ENCODE results near the gene BSCL2. TPM values are rescaled to one million over a fixed set of nuclear protein-coding genes. Genes with fewer than 3 reads are reported as not detected.
A peak's percentile ranks its signal among the peaks of the same experiment; 100 is the strongest.

Gene BSCL2
- total and polyA plus RNA-seq, 4 donors: 30.7 to 190 (median 93.0) TPM

DNA sequence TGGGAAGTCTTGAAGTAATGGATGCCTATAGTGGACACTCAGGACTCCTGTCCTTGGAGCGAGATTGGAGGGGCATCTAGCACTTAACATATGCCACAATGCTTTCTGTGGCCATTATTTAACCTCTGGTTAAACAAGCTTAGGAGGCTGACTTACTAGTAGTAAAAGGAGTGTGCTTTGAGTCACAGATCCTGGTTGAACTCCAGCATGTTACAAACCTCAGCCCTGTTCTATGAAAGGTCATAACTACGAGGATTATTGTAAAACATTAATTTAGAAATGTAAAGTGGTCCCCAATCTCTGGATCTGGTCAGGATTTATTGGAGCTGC lies 34.1 kb downstream of the BSCL2 start:
- Histone ChIP-seq H3K9ac (ENCODE audit: insufficient read depth in 1 of 2, low read length in 2 of 2) (no peak overlapping the region), H3K36me3 (ENCODE audit: control insufficient read depth in 4 of 4, insufficient read depth in 4 of 4, low read length in 4 of 4) (peaks cover 0 to 19% (median 8%) of the 10 kb centered on the region in 4 donors), H3K4me1 (ENCODE audit: control insufficient read depth in 5 of 5, insufficient read depth in 5 of 5, low read length in 5 of 5) (peaks cover 5 to 14% (median 7%) of the 10 kb centered on the region in 5 donors), H3K4me3 (no peak overlapping the region), H3K27ac (ENCODE audit: low read depth in 1 of 2, low read length in 1 of 2) (no peak overlapping the region), H3K27me3 (ENCODE audit: control insufficient read depth in 3 of 3, insufficient read depth in 3 of 3, low read length in 2 of 3) (no peaks in the 10 kb centered on the region), H3K9me3 (ENCODE audit: control insufficient read depth in 4 of 4, insufficient read depth in 3 of 4, low read length in 3 of 4) (no peaks in the 10 kb centered on the region)
- ATAC-seq (ENCODE audit: insufficient read depth, low FRiP score): no peak
- WGBS, 2 donors: 90 to 96% methylated on average over 2 of the region's 2 CpGs
- DNase-seq: no peak
- TF ChIP-seq CTCF (IDR thresholded peaks at IDR 0.05; ENCODE audit: control extremely low read depth, extremely low read depth): no peak

GRCh38 chr11:62671608-62672389 lies 35.4 kb downstream of the BSCL2 start, which contains the start of the genes LBHD1 and UQCC3:
Gene LBHD1, minus strand, starts transcription at chr11:62672267. Its CDS starts 2,236 bp downstream, at chr11:62670031.
Gene UQCC3, plus strand, starts transcription at chr11:62671673. Its CDS starts 73 bp downstream, at chr11:62671746.
- Histone ChIP-seq H3K4me3 (peak within 1 kb of the TSS; percentile 65), H3K36me3 (ENCODE audit: control insufficient read depth in 4 of 4, insufficient read depth in 4 of 4, low read length in 4 of 4) (peaks cover 0 to 16% (median 11%) of the 10 kb centered on the region in 4 donors), H3K9ac (ENCODE audit: insufficient read depth in 1 of 2, low read length in 2 of 2) (peak within 1 kb of the TSS; percentile 86 to 95), H3K4me1 (ENCODE audit: control insufficient read depth in 5 of 5, insufficient read depth in 5 of 5, low read length in 5 of 5) (peaks cover 5 to 16% (median 11%) of the 10 kb centered on the region in 5 donors), H3K9me3 (ENCODE audit: control insufficient read depth in 4 of 4, insufficient read depth in 3 of 4, low read length in 3 of 4) (no peaks in the 10 kb centered on the region), H3K27ac (ENCODE audit: low read depth in 1 of 2, low read length in 1 of 2) (peak within 1 kb of the TSS; percentile 76 to 89), H3K27me3 (ENCODE audit: control insufficient read depth in 3 of 3, insufficient read depth in 3 of 3, low read length in 2 of 3) (no peaks in the 10 kb centered on the region)
- ATAC-seq (ENCODE audit: insufficient read depth, low FRiP score) (peak; percentile 83), DNase-seq (peak; percentile 83 to 94 (median 86))
- no peak for TF ChIP-seq CTCF (IDR thresholded peaks at IDR 0.05; ENCODE audit: control extremely low read depth, extremely low read depth)
- WGBS, 2 donors: 0% methylated on average over 58 to 59 of the region's 59 CpGs

DNA sequence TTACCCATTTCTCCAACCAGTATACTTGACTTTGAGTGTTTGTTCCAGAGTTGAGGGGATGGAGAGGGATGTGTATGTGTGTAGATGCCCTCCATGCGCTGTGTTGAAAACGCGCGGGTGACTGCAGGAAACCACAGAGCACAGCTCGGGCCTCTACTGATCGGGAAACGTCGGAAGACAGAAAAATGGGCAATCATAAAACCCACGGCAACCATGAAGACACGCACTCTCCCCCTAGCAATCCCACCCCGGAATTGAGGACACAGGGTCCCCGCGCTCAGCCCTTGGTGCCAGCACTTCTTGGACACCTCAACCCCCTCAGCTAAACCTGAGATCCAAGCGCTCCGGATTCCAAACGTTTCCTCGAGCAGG lies 36.0 kb downstream of the BSCL2 start:
- Histone ChIP-seq H3K27me3 (ENCODE audit: control insufficient read depth in 3 of 3, insufficient read depth in 3 of 3, low read length in 2 of 3) (no peaks in the 10 kb centered on the region), H3K4me3 (peak overlapping the region; percentile 65), H3K9ac (ENCODE audit: insufficient read depth in 1 of 2, low read length in 2 of 2) (peak overlapping the region; percentile 86 to 95), H3K4me1 (ENCODE audit: control insufficient read depth in 5 of 5, insufficient read depth in 5 of 5, low read length in 5 of 5) (peaks cover 11 to 20% (median 17%) of the 10 kb centered on the region in 5 donors), H3K9me3 (ENCODE audit: control insufficient read depth in 4 of 4, insufficient read depth in 3 of 4, low read length in 3 of 4) (no peaks in the 10 kb centered on the region), H3K36me3 (ENCODE audit: control insufficient read depth in 4 of 4, insufficient read depth in 4 of 4, low read length in 4 of 4) (peaks cover 0 to 20% (median 13%) of the 10 kb centered on the region in 4 donors), H3K27ac (ENCODE audit: low read depth in 1 of 2, low read length in 1 of 2) (peak overlapping the region; percentile 76 to 89)
- TF ChIP-seq CTCF (IDR thresholded peaks at IDR 0.05; ENCODE audit: control extremely low read depth, extremely low read depth): no peak
- ATAC-seq (ENCODE audit: insufficient read depth, low FRiP score) (peak; percentile 6), DNase-seq (no peak)
- 1 to 2% methylated on average over 17 of the region's 17 CpGs for WGBS, 2 donors
